ENCODE results near the gene PLCXD3.

The PLCXD3 gene

GRCh38 chr5:41347569-41347968 is 162.8 kb downstream of the PLCXD3 start:
- TF ChIP-seq CTCF (IDR thresholded peaks at IDR 0.05): no peak
- no peaks in the 10 kb centered on the region for H3K9me3 ChIP-seq
- H3K4me3 ChIP-seq (ENCODE audit: low read depth in 1 of 2, low read length in 1 of 2): no peak overlapping the region
- H3K4me1 ChIP-seq (ENCODE audit: control insufficient read depth in 1 of 2, insufficient read depth in 1 of 2, low read depth in 1 of 2, low read length in 1 of 2): no peaks in the 10 kb centered on the region
- H3K27ac ChIP-seq: no peak overlapping the region
- no peaks in the 10 kb centered on the region for H3K36me3 ChIP-seq
- H3K27me3 ChIP-seq: no peaks in the 10 kb centered on the region

- Histone ChIP-seq H3K27ac (no peak overlapping the region), H3K27me3 (no peaks in the 10 kb centered on the region), H3K4me3 (ENCODE audit: low read depth in 1 of 2, low read length in 1 of 2) (no peak overlapping the region), H3K9me3 (no peaks in the 10 kb centered on the region), H3K36me3 (no peaks in the 10 kb centered on the region), H3K4me1 (ENCODE audit: control insufficient read depth in 1 of 2, insufficient read depth in 1 of 2, low read depth in 1 of 2, low read length in 1 of 2) (no peaks in the 10 kb centered on the region)
- TF ChIP-seq CTCF (IDR thresholded peaks at IDR 0.05): no peak
Observed at GRCh38 chr5:41346609-41347008, 163.8 kb downstream of the PLCXD3 start.

- H3K27ac ChIP-seq: no peak overlapping the region
- no peaks in the 10 kb centered on the region for H3K27me3 ChIP-seq
- H3K9me3 ChIP-seq: no peaks in the 10 kb centered on the region
- H3K4me1 ChIP-seq (ENCODE audit: control insufficient read depth in 1 of 2, insufficient read depth in 1 of 2, low read depth in 1 of 2, low read length in 1 of 2): no peaks in the 10 kb centered on the region
- H3K4me3 ChIP-seq (ENCODE audit: low read depth in 1 of 2, low read length in 1 of 2): no peak overlapping the region
- no peak for TF ChIP-seq CTCF (IDR thresholded peaks at IDR 0.05)
- H3K36me3 ChIP-seq: no peaks in the 10 kb centered on the region
Observed at GRCh38 chr5:41345295-41345694, 165.1 kb downstream of the PLCXD3 start.

GRCh38 chr5:41339339-41339738 is 171.1 kb downstream of the PLCXD3 start:
- Histone ChIP-seq H3K27ac (no peak overlapping the region), H3K36me3 (no peaks in the 10 kb centered on the region), H3K9me3 (no peaks in the 10 kb centered on the region), H3K4me1 (ENCODE audit: control insufficient read depth in 1 of 2, insufficient read depth in 1 of 2, low read depth in 1 of 2, low read length in 1 of 2) (no peaks in the 10 kb centered on the region), H3K27me3 (no peaks in the 10 kb centered on the region), H3K4me3 (ENCODE audit: low read depth in 1 of 2, low read length in 1 of 2) (no peak overlapping the region)
- TF ChIP-seq CTCF (IDR thresholded peaks at IDR 0.05): no peak

GRCh38 chr5:41338136-41338675 is 172.2 kb downstream of the PLCXD3 start:
- no peak for TF ChIP-seq CTCF (IDR thresholded peaks at IDR 0.05)
- Histone ChIP-seq H3K9me3 (no peaks in the 10 kb centered on the region), H3K27me3 (no peaks in the 10 kb centered on the region), H3K36me3 (no peaks in the 10 kb centered on the region), H3K4me3 (ENCODE audit: low read depth in 1 of 2, low read length in 1 of 2) (no peak overlapping the region), H3K27ac (no peak overlapping the region), H3K4me1 (ENCODE audit: control insufficient read depth in 1 of 2, insufficient read depth in 1 of 2, low read depth in 1 of 2, low read length in 1 of 2) (no peaks in the 10 kb centered on the region)

- no peaks in the 10 kb centered on the region for H3K27me3 ChIP-seq
- H3K27ac ChIP-seq: no peak overlapping the region
- H3K36me3 ChIP-seq: no peaks in the 10 kb centered on the region
- no peaks in the 10 kb centered on the region for H3K9me3 ChIP-seq
- TF ChIP-seq CTCF (IDR thresholded peaks at IDR 0.05): no peak
- no peak overlapping the region for H3K4me3 ChIP-seq (ENCODE audit: low read depth in 1 of 2, low read length in 1 of 2)
- H3K4me1 ChIP-seq (ENCODE audit: control insufficient read depth in 1 of 2, insufficient read depth in 1 of 2, low read depth in 1 of 2, low read length in 1 of 2): no peaks in the 10 kb centered on the region
Observed at GRCh38 chr5:41337724-41338123, 172.7 kb downstream of the PLCXD3 start.
